ENCODE data around the gene DPP7. TPM values are rescaled to one million over a fixed set of nuclear protein-coding genes. Genes with fewer than 3 reads are reported as not detected.
A peak's percentile ranks its signal among the peaks of the same experiment; 100 is the strongest.

The DPP7 gene
- total RNA-seq, 6 donors from 2014 or later = 108 to 394 (median 229) TPM

GRCh38 chr9:137067860-137068538, 46.5 kb downstream of the DPP7 start:
- H3K4me1 ChIP-seq = peaks cover 19 to 34% (median 24%) of the 10 kb centered on the region in 4 donors
- peak; percentile 61 to 69 for ATAC-seq (ENCODE audit: low FRiP score in 2 of 2)
- peaks cover 0 to 10% (median 0%) of the 10 kb centered on the region in 4 donors for H3K27me3 ChIP-seq
- H3K9me3 ChIP-seq = no peaks in the 10 kb centered on the region
- DNase-seq = peak; percentile 71 to 83
- no peaks in the 10 kb centered on the region for H3K36me3 ChIP-seq
- TF ChIP-seq CTCF (IDR thresholded peaks at IDR 0.05) = peak; percentile 80 to 88 (median 86)
- TF ChIP-seq POLR2AphosphoS5 (IDR thresholded peaks at IDR 0.05) = no peak
- 58 to 59% methylated on average over 10 to 11 of the region's 12 CpGs for WGBS, 2 donors
- H3K4me3 ChIP-seq = no peak overlapping the region
- no peak overlapping the region for H3K27ac ChIP-seq

- H3K9me3 ChIP-seq = no peaks in the 10 kb centered on the region
- H3K4me1 ChIP-seq = peaks cover 19 to 30% (median 23%) of the 10 kb centered on the region in 4 donors
- TF ChIP-seq CTCF (IDR thresholded peaks at IDR 0.05) (no peak), EP300 (IDR thresholded peaks at IDR 0.05) (no peak), POLR2A (IDR thresholded peaks at IDR 0.05) (no peak), POLR2AphosphoS5 (IDR thresholded peaks at IDR 0.05) (no peak)
- no peaks in the 10 kb centered on the region for H3K36me3 ChIP-seq
- DNase-seq = peak in 1 of 2 donors; percentile 80
- H3K27ac ChIP-seq = no peak overlapping the region
- H3K27me3 ChIP-seq = peaks cover 0 to 10% (median 0%) of the 10 kb centered on the region in 4 donors
- H3K4me3 ChIP-seq = no peak overlapping the region
- ATAC-seq (ENCODE audit: low FRiP score in 2 of 2) = no peak
- WGBS, 2 donors = 94% methylated on average over 5 to 26 of the region's 26 CpGs
Observed at GRCh38 chr9:137066096-137066861, 48.3 kb downstream of the DPP7 start.

GRCh38 chr9:137065336-137065967, 49.1 kb downstream of the DPP7 start:
- no peaks in the 10 kb centered on the region for H3K9me3 ChIP-seq
- no peak overlapping the region for H3K27ac ChIP-seq
- peaks cover 0 to 10% (median 0%) of the 10 kb centered on the region in 4 donors for H3K27me3 ChIP-seq
- no peak overlapping the region for H3K4me3 ChIP-seq
- peaks cover 12 to 22% (median 16%) of the 10 kb centered on the region in 4 donors for H3K4me1 ChIP-seq
- TF ChIP-seq POLR2A (IDR thresholded peaks at IDR 0.05) (no peak), EP300 (IDR thresholded peaks at IDR 0.05) (no peak), POLR2AphosphoS5 (IDR thresholded peaks at IDR 0.05) (no peak), CTCF (IDR thresholded peaks at IDR 0.05) (no peak)
- ATAC-seq (ENCODE audit: low FRiP score in 2 of 2) (no peak), DNase-seq (peak in 1 of 2 donors; percentile 84)
- 93 to 97% methylated on average over 10 to 23 of the region's 23 CpGs for WGBS, 2 donors
- no peaks in the 10 kb centered on the region for H3K36me3 ChIP-seq

DNA sequence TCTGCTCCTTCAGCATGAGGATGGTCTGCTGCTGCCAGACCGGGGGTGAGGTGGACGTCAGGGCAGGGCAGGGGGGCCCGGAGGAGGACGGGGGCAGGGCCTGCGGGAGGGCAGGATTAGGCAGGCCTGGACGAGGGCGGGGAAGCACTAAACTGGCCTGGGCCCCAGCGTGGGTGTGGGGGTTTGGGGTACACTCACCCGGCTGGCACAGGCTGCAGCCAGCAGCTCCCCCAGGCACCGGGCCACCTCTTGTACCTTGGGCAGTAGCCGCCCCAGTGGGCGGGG, 49.7 kb downstream of the DPP7 start:
- H3K4me1 ChIP-seq = peaks cover 8 to 18% (median 14%) of the 10 kb centered on the region in 4 donors
- H3K27me3 ChIP-seq = peaks cover 0 to 10% (median 0%) of the 10 kb centered on the region in 4 donors
- 84 to 90% methylated on average over 5 to 10 of the region's 12 CpGs for WGBS, 2 donors
- DNase-seq (peak in 1 of 2 donors; percentile 72), ATAC-seq (ENCODE audit: low FRiP score in 2 of 2) (peak in 1 of 2 donors; percentile 7)
- no peaks in the 10 kb centered on the region for H3K9me3 ChIP-seq
- TF ChIP-seq POLR2AphosphoS5 (IDR thresholded peaks at IDR 0.05) (no peak), CTCF (IDR thresholded peaks at IDR 0.05) (no peak), POLR2A (IDR thresholded peaks at IDR 0.05) (no peak), EP300 (IDR thresholded peaks at IDR 0.05) (no peak)
- no peak overlapping the region for H3K4me3 ChIP-seq
- H3K36me3 ChIP-seq = no peaks in the 10 kb centered on the region
- no peak overlapping the region for H3K27ac ChIP-seq

Measured in upper lobe of left lung (tissue), 6 donors.